ENCODE data around the gene NDUFS5.
"Not testable (repeated sequence)": the region's sequence is repeated elsewhere in the genome, so short reads cannot be mapped to it uniquely, and the experiment has no call there.

NDUFS5 gene

DNA sequence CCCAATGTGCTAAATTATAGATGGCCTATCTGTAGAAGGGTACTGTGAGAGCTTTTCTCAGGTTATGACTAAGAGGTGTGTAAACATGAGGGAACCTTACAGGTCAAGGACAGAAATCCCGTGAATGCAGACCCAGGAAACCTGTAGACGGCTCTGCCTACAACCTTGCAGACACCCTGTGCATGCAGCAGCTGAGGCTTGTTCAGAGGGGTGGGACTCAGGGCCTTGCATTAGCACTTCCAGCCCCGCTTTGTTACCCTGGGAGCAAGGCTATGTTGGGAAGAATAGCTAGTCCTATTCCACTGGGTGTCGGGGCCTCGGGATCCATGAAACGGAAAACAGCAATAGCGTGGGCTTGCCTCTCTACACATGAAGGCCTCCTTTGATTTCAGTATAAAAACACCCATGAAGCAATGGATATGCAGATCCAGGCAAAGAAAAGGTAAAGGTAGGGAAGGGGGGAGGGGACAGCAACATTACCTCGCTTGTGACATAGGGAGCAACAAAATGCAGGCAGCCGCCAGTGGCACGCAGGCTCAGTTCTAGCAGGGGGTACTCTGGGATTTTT lies 9.5 kb upstream of the NDUFS5 start:
- no peak for DNase-seq

DNA sequence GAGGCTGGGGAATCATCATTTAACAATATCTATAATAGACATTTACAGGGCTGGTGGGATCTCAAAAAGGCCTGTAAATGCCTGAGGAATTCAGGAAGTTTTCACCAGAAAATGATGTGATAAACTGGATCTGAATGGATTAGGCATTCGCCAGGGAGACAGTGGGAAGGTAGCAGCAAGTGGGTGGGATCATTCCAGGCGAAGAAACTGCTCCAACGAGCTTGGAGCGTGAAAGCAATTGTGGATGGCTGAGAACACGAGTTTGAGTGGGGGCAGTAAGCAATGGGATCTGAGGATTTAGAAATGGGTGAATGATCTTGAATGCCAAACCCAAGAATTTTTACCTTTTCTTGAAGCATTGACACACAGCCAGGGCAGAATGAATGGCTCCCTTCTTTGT lies 8.9 kb upstream of the NDUFS5 start:
- no peak for DNase-seq

DNA sequence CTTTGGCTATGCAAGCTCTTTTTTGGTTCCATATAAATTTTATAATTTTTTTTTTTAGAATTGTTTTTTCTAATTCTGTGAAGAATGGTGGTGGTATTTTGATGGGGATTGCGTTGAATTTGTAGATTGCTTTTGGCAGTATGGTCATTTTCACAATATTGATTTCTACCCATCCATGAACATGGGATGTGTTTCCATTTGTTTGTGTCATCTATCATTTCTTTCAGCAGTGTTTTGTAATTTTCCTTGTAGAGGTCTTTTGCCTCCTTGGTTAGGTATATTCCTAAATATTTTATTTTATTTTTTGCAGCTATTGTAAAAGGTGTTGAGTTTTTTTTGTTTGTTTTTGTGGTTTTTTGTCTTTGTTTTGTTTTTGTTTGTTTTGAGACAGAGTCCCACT lies 5.7 kb upstream of the NDUFS5 start:
- DNase-seq: not testable (repeated sequence)

DNA sequence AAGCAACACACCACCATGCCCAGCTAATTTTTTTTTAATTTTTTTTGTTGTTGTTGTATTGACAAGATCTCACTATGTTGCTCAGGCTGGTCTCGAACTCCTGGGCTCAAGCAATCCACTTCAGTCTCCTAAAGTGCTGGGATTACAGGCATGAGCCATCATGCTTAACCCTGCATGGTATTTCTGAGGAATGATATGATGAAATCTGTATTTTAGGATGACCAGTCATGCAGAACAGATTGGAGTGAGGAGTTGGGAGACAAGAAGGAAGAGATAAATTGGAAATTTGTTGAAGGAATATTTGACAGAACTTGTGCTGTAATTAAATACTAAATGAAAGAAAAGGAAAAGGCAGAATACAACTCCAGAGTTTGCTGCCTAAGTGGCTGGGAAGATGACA lies 4.7 kb upstream of the NDUFS5 start:
- DNase-seq: no peak

DNA sequence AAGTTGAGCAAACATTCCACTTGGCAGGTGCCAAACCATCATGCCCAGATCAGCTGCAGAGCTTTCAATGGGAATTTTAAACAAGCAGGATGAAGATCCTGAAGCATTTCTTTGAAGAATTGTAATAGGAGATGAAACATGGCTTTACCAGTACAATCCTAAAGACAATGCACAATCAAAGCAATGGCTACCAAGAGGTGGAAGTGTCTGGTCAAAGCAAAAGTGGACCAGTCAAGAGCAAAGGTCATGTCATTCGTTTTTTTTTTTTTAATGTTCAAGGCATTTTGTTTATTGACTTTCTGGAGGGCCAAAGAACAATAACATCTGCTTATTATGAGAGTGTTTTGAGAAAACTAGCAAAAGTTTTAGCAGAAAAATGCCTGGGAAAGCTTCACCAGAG lies 3.0 kb upstream of the NDUFS5 start:
- DNase-seq: no peak

DNA sequence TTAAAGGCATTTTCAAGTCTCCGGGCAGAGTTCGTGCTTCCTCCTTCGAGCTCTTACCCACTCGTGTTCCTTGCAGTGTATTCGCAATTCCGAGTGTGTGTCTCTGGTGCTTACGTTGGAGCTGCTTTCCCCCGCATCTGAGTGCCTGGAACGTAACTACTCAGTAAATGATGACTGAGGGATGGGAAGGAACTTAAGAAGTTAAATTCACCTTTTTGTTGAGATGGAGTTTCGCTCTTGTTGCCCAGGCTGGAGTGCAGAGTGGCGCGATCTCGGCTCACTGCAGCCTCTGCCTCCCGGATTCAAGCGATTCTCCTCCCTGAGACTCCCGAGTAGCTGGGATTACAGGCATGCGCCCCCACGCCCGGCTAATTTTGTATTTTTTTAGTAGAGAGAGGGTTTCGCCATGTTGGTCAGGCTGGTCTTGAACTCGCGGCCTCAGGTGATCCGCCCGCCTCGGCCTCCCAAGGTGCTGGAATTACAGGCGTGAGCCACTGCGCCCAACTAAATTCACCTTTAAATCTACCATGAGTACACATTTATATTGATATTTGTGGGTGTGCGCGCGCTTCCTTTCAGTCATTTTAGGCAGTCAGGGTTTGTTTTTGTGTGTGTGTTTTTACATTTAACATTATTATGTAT lies 837 bp downstream of the NDUFS5 start:
- no peak for DNase-seq

DNA sequence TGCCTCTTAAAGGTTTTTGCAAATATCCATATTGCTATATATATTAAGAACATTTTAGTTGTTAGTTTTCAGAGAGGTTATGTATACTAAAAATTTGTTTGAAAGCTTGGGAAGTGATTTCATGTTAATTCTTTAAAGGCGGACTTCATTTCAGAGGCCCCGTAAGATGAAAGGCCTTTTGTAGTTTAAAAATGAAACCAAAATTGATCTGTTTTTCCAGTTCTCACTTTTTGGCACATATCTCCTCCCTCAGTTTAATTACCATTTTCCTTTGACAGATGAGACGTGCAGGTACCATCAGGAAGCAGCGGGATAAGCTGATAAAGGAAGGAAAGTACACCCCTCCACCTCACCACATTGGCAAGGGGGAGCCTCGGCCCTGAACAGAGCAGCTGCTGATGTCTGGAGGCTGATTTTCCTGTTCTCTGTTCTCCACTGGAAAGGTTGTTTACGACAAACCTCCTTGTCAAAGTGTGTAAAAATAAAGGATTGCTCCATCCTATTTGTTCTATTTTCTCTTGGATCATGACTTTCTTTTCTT lies 8.0 kb downstream of the NDUFS5 start:
- peak in 1 of 2 donors; percentile 35 for DNase-seq

DNA sequence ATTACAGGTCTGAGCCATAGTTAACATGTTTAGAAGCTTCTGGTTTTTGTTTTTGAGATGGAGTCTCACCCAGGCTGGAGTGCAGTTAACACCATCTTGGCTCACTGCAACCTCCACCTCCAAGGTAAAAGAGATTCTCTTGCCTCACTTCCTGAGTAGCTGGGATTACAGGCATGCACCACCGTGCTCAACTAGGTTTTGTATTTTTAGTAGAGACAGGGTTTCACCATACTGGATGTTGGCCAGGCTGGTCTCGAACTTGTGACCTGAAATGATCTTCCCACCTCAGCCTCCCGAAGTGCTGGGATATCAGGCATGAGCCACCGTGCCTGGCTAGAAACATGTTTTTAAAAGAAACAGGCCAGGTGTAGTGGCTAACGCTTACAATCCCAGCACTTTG lies 10.5 kb downstream of the NDUFS5 start:
- DNase-seq: no peak

DNA sequence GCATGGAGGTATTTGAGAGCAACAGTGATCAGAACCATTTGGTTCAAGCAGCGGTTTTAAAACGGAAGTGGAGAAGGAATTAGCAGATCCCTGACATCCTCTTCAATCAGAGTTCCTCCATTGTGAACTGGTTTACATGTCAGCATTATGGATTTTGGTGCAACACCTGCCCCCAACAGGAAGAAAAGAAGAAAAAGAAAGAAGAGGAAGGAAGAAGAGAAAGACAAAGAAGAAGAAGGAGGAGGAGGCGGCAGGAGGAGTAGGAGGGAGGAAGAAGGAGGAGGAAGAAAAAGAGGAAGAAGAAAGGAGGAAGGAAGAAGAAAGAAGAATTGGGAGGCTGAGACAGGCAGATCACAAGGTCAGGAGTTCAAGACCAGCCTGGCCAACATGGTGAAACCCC lies 17.4 kb downstream of the NDUFS5 start:
- DNase-seq: no peak

DNA sequence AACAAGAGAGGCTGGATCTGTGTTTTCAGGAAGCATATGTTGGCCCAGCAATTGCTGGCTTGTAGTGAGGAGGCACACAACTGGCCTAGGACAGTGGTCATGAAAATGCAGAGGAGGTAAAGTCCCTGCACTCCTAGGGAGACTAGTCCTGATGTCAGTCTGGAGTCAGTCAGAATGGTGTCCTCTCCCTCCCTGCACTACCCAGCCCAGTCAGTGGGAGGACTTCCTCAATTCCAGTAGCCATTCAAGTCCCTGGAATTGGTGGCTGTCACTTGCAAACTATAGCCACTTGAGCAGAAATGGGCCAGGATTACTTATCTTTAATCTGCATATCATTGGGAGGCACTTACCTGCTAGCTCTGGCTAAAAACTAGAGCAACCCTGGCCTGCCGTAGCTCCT lies 18.6 kb downstream of the NDUFS5 start:
- DNase-seq: no peak

DNA sequence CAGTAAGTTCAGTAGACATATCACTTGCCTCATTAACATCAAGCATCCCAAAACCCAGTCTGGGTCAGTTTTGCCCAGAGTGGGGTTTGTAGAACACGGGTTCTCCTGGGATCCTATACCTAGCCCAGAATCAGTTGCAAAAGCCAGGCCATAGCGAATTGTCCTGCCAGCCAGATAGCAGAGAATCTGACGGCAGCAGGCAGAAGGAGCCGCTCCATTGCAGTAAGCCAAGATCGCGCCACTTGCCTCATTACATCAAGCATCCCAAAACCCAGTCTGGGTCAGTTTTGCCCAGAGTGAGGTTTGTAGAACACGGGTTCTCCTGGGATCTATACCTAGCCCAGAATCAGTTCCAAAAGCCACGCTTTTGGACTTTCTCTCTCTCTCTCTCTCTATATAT lies 19.1 kb downstream of the NDUFS5 start:
- DNase-seq: no peak

DNA sequence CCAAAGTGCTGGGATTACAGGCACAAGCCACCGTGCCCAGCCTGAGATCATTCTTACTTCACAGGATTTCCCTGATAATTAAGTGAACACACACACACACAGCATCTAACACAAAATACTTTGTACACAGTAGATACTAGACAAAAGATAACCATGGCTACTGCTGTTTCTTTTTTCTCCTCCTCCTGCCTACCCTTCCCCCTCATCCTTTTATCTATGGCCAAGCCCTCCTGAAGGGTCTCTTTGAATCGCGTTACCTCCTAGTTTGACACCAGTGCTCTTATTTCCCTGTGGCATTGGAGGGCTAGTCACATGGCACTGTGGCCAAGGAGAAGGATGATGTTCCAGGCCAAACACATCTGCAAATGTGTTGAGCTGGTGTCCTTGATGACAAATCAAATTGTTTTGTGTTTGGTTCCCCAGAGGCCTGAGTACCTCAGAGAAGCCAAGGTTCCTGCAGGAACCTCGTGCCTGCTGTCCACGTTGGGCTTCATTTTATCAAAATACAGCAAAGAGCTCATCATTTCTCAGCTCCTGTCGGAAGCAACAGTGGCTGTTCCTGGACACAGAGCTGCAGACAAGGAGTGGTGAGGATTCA lies 20.6 kb downstream of the NDUFS5 start:
- no peak for DNase-seq

DNA sequence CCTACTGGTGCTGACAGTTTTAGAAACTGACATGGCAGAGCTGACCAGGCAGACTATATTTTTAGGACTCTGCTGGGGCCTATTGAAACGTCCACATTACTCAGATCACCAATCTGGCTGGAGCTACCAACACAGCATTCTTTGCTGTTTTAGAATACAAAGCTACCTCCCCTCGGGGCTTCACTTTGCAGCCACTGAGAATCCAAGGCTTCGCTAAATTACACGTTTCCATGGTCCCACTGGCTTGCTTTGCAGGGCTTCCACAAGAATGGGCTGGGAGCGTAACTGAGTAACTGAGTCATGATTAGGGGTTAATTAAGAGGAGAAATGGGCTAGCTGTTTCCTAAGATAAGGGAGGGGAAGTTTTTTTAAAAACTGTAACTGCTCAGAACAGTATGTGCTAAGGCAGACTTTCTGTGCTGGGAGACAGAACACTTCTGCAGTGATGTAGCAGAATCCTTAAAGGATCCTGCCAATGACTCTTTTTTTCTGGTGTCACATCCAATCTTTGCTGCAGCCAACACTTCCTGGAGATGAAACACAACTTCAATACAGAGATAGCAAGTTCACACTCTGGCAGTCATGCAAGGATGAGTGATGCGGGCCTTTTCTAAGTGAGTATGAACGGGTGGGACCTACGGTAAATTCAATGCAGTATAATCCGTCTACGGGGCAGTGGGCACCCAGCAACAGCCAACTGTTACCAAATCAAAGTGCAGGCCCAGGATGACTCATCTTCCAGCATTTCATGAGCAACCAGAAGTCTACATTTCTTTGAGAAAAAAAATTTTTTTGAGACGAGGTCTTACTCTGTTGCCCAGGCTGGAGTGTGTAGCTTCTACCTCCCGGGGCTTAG lies 21.5 kb downstream of the NDUFS5 start:
- DNase-seq: no peak

DNA sequence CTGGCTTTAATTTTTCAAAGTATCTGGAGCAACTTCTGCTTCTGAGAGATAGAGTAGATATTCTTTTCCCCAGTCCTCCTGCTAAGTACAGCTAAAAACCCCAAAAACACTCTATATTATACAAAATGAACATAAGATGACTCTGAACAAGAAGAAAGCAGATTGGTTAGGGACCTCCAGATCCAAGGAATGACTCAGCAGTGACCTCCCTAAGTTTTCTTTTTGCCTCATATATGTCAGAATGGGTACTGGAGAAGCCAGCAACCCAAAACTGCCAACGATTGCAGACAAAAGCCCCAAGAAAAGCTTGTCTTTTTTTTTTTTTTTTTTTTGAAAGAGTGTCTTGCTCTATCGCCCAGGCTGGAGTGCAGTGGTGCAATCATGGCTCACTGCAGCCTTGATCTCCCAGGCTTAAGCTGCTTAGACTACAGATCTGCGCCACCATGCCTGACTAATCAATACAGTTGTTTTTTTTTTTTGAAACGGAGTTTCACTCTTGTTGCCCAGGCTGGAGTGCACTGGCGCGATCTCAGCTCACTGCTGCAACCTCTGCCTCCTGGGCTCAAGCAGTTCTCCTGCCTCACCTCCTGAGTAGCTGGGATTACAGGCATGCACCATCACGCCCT lies 22.7 kb downstream of the NDUFS5 start:
- no peak for DNase-seq

DNA sequence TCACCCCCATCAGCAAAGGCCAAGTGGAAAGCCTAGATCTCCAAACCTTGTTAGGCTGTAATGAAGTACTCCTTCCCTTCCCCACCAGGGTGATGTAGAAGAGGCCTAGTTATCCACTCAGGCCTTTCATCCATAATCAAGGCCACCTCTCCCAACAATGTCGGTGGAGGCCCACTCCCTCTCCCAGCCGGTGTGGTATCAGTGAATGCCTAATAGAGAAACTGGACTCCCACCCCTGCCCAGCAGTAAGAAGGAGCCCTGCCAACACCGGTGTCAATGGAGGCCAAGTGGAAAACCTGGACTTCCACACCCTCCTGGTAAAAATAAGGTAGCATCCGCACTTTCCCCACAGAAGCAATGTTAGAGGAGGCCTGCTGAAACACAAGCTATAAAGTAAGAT lies 23.9 kb downstream of the NDUFS5 start:
- no peak for DNase-seq

DNA sequence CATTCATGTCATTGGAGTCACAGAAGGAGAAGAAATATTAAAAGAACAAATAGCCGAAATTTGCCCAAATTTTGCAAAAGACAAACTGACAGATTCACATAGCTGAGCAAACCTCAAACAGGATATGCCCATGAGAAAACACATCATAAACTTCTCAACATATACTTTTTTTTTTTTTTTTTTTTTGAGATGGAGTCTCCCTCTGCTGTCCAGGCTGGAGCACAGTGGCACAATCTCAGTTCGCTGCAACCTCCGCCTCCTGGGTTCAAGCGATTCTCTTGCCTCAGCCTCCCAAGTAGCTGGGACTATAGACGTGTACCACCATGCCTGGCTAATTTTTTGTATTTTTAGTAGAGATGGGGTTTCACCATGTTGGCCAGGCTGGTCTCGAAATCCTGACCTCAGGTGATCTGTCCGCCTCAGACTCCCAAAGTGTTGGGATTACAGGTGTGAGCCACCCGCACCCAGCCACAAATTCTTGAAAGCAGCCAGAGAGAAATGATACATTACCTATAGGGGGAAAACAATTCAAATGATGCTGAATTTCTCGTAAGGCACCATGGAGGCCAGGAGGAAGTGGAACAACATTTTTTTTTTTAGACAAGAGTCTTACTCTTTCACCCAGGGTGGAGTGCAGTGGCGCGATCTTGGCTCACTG lies 25.2 kb downstream of the NDUFS5 start:
- DNase-seq: not testable (repeated sequence)

DNA sequence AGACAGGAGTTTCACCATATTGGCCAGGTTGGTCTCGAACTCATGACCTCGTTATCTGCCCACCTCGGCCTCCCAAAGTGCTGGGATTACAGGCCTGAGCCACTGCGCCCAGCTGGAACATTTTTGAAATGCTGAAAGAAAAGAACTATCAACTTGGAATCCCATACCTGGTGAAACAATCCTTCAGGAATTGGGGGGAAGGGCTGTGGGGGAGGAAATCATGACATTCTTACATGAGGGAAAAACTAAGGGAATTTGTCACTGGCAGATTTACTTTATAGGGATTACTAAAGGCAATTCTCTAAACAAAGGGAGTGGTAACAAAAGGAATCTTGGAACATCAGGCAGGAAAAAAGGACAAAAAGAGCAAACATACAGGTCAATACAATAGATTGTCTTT lies 25.8 kb downstream of the NDUFS5 start:
- no peak for DNase-seq

DNA sequence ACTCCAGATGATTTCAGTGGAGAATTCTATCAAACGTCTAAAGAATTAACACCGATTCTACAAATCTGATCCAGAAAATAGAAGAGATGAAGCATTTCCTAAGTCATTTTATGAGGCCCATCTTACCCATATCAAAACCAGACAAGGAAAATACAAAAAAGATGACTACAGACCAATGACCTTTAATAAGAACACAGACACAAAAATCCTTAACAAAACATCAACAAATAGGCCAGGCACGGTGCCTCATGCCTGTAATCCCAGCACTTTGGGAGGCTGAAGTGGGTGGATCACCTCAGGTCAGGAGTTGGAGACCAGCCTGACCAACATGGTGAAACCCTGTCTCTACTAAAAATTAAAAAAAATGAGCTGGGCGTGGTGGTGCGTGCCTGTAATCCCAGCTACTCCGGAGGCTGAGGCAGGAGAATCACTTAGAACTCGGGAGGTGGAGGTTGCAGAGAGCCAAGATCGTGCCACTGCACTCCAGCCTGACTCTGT lies 29.1 kb downstream of the NDUFS5 start:
- not testable (repeated sequence) for DNase-seq

DNA sequence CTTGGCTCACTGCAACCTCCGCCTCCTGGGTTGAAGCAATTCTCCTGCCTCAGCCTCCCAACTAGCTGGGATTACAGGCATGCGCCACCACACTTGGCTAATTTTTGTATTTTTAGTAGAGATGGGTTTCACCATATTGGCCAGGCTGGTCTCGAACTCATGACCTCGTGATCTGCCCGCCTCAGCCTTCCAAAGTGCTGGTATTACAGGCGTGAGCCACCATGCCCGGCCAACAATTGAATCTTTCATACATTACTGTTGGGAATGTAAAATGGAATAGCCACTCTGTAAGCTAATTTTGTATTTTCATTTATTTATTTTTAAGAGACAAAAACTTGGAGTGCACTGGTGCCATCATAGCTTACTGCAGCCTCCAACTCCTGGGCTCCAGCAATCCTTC lies 35.4 kb downstream of the NDUFS5 start:
- not testable (repeated sequence) for DNase-seq

DNA sequence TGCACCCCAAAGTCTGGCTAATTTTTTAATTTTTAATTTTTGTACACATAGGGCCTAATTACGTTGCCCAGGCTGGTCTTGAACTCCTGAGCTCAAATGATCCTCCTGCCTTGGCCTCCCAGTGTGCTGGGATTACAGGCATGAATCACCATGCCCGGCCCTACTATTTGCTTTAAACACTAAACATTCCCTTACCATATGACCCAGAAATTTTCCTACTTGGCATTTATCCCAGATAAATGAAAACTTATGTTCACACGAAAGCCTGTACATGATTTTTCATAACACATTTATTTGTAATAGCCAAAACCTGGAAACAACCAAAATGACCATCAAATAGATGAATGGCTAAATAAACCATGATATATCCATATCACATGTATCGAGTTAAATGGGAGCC lies 35.8 kb downstream of the NDUFS5 start:
- DNase-seq: no peak

DNA sequence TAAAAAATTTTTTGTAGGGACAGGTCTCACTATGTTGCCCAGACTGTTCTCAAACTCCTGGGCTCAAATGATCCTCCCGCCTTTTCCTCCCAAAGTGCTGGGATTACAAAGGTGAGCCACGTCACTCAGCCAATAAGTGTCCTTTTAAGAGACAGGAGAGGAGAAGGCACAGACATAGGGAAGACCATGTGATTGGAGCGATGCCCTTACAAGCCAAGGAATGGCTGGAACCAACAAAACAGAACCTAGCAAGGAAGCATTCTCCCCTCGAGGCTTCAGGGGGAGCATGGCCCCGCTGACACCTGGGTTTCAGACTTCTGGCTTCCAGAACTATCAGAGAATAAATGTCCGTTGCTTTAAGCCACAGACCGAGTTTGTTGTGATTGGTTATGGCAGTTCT lies 37.0 kb downstream of the NDUFS5 start:
- DNase-seq: no peak

DNA sequence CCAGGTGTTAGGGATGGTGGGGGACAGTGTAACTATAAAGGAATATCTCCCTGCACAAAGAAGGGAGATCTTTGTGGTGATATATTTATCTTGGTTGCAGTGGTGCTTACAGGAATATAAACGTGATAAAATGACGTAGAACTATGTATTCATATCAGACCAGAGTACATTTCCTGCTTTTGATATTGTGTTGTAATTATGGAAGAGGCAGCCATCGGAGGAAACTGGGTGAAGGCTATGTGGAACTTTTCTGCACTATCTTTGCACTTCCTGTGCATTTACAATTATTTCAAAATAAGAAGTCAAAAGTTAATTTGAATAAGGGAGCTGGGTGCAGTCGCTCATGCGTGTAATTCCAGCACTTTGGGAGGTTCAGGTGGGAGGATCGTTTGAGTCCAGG lies 37.6 kb downstream of the NDUFS5 start:
- DNase-seq: no peak
